HG03342 (cell line): ENCODE measurements around the gene C2orf78.
"Not testable (repeated sequence)": the region's sequence is repeated elsewhere in the genome, so short reads cannot be mapped to it uniquely, and the experiment has no call there.

ENCODE experiments used
- ATAC-seq: cut with Tn5 transposase; IDR thresholded peaks from one replicate; pipeline ENCODE4 v1.9.1; 2021; ENCODE audit warnings: mild to moderate bottlenecking, moderate library complexity; ENCODE audit not compliant: unreplicated experiment

The C2orf78 gene

GRCh38 chr2:73779467-73780236 lies 4.3 kb upstream of the C2orf78 start, which contains the start of gene DUSP11:
TSS of gene DUSP11 (minus strand) at chr2:73780103. CDS start at chr2:73779974, 129 bp downstream.
- peak; percentile 99 for ATAC-seq

GRCh38 chr2:73780237-73780582 lies 3.8 kb upstream of the C2orf78 start:
- no peak for ATAC-seq

DNA sequence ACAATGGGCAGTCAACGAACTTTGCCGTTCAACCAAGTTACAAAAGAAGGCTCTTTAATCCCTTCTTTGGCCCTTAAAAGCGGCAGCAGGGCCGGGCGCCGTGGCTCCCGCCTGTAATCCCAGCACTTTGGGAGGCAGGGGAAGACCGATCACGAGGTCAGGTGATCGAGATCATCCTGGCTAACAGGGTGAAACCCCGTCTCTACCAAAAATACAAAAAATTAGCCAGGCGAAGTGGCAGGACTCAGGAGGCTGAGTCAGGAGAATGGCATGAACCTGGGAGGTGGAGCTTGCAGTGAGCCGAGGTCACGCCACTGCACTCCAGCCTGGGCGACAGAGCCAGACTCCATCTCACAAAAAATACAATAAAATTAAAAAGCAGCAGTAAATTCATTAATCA lies 581 bp upstream of the C2orf78 start:
- ATAC-seq: not testable (repeated sequence)

DNA sequence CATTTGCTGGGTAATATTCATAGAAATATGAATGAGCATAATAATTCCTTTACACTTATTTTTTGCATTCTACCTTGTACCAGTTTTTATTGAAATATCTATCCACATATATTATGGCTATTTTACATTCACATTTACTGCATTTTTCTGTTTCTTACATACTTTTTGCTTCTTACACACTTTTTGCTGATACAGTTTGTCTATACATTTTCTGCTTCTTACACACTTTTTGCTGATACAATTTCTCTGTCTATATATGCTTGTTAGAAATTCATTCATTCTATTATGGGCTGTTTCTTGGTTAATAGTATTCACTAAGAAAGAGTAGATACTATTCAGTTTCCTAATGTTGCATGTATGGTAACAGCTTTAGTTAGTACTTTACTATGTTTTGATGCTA lies 27.9 kb downstream of the C2orf78 start:
- no peak for ATAC-seq

- ATAC-seq: no peak
Measured at GRCh38 chr2:73812635-73813034, 28.7 kb downstream of the C2orf78 start.

DNA sequence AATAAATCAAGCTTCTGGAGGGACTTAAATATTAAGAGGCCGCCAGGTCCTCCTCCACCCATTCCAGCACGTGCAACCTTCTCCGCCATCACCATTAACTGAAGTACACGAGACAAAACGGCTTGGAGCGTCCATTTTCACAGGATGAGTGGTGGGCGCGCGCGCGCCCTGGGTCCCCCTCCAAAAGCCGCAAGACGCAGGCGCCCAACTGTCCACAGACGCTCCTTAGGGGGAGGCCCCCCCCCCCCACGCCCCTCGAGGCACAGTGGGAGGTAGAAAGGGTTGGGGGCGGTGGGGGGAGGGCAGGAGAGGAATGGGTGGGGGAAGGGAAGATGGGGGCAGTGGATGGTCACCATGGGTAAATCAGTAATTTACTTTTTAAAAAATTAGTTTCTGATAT lies 34.3 kb downstream of the C2orf78 start:
- no peak for ATAC-seq

GRCh38 chr2:73821227-73821626 lies 37.2 kb downstream of the C2orf78 start:
- peak; percentile 64 for ATAC-seq

- ATAC-seq: no peak
Measured at GRCh38 chr2:73821669-73822068, 37.7 kb downstream of the C2orf78 start.

GRCh38 chr2:73822276-73822675 lies 38.3 kb downstream of the C2orf78 start:
- ATAC-seq: peak; percentile 64

DNA sequence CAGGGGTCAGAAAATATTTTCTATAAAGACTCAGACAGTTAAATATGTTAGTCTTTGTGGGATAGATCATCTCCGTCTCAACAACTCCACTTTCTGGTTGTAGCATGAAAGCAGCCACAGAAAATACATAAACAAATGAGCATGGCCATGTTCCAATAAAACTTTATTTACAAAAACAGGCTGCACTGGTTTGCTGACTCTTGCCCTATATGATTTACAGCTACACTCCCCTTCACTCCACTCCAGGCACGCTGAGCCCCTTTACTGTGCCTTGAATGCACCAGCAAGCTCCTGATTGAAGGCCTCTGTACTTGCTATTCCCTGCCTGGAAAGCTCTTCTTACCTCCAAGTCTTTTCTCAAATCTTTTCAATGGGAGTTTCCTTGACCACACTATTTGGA lies 39.0 kb downstream of the C2orf78 start:
- ATAC-seq: no peak

DNA sequence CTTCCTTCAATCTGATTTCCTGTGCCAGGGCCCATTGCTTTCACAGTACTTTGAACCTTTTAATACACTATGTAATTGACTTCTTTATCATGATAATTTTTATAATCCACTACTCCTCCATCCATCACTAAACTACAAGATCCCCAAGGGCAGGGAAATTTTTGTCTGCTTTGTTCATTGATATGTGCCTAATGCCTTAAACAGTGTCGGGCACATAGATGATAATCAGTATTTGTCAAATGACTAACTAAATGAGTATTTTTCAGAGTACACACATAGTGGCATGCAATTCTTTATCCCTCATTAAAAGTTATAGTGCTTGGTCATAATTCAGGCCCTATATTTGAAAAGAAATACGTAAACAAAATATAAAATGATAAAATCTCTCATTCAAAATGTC lies 39.4 kb downstream of the C2orf78 start:
- no peak for ATAC-seq

DNA sequence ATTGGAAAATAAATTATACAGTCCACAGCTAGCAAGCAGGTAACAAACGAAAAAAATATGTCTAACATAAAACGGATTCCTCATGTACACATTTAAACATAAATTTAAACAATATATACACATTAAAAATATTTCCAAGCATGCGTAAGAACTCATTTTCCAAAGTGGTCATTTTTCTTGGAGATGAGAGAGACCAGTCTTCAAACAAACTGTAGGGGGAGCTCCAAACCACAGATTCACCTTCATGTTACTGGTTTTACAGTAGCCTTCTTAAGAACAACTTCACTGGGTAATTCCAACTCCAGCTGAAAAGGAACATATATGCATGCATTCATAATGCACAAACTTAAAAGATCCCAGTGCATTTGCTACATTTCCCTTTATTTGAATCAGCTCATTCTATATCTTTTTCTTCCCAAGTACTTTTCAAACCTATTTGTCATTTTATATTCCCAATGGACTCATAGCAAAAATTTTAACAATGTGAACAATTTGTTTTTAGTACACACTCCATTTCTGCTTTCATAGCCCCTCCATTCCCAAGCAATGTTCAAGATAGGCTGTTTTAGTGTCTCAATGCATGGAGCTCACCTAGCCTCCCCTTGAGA lies 40.0 kb downstream of the C2orf78 start:
- ATAC-seq: no peak

GRCh38 chr2:73825408-73825807 lies 41.4 kb downstream of the C2orf78 start:
- ATAC-seq: no peak

DNA sequence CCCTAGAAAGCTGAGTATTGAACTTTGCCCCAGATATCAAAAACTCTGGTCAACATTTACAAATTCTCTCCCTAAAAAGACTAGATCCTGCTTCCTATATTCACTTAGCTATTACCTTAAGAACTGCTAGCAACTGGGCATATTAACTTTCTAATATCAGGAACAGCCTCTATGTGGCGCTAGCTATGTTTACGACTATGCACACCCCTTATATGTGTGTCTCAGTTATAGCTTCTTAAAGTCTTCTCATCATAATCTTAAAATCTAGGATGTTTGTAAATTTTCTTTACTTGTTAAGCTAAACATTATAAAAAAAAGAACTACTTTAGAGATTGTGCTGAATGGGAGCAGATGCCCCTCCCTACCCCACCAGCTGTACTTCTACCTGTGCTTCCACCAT lies 43.0 kb downstream of the C2orf78 start:
- ATAC-seq: no peak

GRCh38 chr2:73827660-73828388 lies 43.8 kb downstream of the C2orf78 start:
- ATAC-seq: no peak

GRCh38 chr2:73828389-73828817 lies 44.4 kb downstream of the C2orf78 start:
- no peak for ATAC-seq

- ATAC-seq: peak; percentile 78
Measured at GRCh38 chr2:73828818-73829570, 45.0 kb downstream of the C2orf78 start, which contains the start of gene STAMBP. TSS of gene STAMBP (plus strand) at chr2:73828961. CDS start at chr2:73830857, 1,896 bp downstream.

GRCh38 chr2:73830871-73831401 lies 47.0 kb downstream of the C2orf78 start:
- no peak for ATAC-seq

DNA sequence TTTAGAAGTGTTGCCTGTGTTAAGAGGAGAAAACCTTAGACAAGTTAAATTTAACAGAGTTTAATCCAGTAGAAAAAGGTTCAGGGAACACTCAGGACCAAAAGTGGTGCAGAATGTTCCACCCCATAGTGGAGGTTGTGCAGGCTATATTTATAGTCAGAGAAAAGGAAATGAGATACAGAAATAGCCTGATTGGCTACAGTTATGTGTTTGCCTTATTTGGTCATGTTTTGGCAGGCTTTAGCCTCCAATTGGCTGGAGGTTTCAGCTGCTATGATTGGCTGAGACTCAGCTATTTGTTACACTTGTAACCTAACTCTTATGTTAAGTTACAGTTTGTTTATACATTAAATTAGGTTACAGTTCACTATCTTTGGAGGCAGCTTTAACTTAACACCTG lies 48.9 kb downstream of the C2orf78 start:
- ATAC-seq: no peak

DNA sequence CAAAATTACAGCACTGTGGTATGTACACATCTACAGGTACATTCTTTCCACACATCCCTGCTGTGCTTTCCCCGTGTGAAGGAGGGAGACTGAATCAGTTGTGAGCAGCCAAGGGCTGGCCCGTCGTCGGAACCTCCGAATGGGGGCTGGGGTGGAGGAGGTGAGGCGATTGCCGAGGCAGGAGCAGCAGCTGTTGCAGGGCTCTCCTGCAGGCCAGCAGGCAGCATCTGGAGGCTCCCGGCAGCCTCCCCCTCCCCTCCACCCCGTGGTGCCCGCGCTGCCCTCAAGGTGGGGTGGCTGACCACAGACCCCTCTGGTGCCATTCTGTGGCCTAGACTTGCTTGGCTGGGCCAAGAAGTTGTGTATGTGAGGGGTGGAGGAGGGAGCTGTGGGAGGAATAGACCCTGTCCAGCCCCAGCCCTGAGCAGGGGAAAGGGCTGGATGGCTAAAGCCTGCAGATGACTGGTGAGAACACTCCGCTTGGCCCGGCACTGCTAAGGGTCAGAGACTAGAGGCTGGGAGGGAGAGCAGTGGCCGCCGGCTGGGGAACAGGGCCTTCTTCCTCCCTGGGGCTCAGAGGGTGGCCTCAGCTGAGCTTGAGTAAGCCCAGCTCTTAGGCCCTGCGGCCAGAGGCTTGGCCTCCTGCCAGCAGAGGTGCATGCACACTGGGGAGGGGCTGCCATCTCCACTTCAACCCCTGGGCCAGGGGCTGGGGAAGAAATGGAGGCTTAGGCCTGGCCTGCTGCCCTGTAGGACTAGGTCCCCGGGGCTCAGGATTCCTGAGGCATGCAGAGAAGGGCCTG lies 52.4 kb downstream of the C2orf78 start:
- ATAC-seq: no peak
